Stimulated activated CD4-positive, alpha-beta T cell treated with anti-CD3 and anti-CD28 coated beads, Interleukin-12 subunit alpha, Interleukin-12 subunit beta, amount 100 ng/mL, for 4 hours (primary cell): ENCODE data around the gene PCDH8.

Experiments used
- DNase-seq: peaks from one replicate; pipeline ENCODE4 v3.0.0-alpha.2; 2020

PCDH8 gene

DNA sequence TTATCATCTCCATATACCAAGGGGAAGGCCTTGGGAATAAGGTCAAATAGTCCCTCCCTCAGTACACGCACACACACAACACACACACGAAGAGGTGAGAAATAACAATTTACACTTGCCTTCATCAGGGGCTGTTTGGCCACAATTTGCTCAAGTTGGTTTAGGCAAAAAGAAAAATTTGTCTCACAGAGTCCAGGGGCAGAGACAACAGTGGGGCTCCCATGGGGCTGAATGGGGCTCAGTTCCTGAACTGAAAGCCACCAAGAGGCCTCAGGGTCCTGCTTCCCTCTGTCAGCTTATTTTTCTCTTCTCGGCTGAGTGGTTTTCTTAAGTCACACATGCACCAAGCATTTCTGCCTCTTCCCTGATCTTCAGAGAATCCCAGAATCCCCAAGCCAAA is 35.5 kb downstream of the PCDH8 start:
- DNase-seq: no peak

DNA sequence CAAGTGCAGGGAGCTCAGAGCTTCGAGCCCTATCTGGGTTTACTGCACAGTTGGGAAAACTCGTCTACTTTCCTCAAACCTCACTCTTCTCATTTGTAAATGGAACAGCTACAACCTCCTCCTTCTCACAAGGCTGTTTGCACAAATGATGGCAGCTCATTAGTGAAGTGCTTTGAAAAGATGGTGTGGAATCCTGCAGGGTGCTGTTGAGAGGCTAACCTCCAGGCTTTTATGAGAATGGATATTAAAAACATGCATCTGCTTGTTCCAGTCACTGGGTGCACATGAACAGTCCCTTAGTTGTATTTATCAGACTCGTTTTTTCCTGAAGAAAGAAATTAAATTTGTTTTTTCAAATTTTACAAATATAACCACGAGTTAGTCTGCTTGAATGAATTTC is 36.6 kb downstream of the PCDH8 start:
- no peak for DNase-seq

DNA sequence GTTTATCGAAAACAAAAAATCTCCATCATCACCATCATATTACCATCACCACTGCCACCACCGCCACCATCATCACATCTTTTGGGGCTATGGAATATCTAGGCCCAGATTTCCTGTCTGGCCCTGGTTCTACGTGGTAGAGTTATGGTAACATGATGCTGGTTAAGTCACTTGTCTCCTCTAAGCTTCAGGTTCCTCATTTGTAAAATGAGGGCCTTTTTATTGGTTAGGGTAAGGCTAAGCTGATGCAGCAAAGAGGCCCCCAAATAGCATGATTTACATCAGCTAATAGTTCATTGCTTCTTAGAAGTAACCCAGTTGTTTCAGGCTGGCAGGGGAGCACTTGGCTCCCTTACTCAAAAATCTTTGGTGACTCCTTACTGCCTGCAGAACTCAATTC is 37.9 kb downstream of the PCDH8 start:
- no peak for DNase-seq

DNA sequence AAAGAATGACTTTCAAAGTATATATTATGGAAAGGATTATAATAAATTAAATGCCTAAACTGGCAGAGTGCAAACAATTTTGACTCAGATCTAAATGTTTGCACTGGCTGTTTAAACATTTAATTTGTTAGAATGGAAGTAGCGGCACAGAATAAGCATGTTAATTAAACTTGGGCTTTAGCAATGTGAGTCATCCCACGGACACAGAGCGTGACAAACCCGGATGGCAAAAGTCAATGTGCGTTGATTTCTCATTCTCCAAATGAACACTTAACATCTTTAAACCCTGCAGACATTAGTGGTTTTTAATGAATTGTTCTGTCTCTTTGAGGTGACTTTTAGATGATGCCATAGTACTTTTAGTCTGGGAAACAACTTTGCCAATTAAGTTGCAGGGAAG is 38.4 kb downstream of the PCDH8 start:
- no peak for DNase-seq

DNA sequence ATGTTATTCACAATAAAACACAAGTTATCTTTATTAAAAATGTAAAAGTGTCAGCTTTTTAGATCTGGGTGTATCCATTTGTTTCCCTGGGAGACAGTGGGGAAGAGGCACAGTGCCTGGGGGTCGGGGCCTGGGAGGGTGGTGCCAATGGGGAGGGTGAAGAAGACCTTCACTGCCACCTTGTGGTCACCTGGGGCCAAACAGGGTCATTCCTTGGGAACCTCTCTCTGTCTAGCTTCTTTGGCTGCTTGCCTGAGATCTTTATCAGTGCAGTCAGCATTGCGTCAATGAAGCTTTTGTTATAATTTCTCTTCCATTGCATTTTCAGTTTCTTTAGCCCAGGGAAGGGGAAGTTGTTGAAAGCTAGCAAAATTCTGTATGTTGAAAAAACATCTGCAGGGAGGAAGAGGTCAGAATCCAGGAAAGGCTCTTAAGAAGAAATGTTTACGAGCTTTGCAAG is 39.1 kb downstream of the PCDH8 start:
- DNase-seq: peak; percentile 4

DNA sequence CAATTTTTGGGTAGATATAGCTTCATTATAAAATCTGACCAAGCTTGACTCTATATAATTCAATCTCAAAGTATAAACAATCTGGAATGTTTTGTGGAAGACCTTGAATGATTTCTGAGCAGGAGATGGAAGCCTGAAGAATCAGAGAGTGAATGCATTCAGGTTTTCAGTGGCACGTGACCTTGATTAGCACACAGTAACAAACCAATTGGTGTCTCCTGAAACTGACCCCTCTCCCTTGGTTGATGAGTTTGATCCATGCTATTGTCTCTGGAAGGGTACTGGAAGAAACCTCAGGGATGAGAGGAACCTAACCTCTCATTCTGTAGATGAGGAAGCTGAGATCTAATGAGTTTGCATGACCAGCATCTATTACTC is 39.6 kb downstream of the PCDH8 start:
- DNase-seq: no peak

DNA sequence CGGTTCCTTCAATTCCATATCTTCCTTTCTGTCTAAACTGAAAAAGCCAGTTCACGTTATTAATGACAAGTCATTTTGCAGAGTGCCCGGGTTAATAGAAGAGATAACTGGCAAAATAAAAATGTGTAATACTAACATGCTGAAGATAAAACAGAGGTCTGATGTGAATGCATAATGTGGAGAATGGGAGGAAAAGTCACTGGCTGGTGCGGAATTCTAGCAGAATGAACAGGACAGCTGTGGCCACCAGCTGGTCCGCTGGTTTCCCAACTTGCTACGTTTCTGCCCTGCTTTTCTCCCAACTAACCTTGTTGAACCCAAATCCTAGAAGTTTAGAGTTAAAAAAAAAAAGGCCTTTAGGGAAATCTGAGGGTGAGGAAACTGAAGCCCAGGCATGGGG is 42.4 kb downstream of the PCDH8 start:
- DNase-seq: no peak

DNA sequence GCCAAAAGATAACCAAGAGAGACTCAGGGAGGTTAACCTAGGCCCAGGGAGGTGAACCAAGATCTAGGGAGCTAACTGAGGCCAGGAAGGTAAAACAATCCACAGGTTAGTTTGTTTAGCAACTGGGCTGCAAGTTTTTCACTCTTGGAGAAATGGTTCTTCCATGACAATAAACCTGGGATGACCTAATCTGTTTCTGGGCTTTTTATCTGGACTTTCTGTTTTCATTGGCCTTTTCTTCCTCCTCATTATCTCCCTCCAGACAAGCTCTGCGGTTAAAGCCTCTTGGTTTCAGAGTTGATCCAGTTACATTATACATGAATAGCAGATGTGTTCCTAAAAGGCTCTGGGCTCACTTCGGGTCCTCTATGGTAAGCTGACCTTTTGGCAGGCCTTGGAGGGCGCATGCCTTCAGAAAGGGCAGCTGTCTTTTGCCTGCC is 44.2 kb downstream of the PCDH8 start:
- DNase-seq: no peak

DNA sequence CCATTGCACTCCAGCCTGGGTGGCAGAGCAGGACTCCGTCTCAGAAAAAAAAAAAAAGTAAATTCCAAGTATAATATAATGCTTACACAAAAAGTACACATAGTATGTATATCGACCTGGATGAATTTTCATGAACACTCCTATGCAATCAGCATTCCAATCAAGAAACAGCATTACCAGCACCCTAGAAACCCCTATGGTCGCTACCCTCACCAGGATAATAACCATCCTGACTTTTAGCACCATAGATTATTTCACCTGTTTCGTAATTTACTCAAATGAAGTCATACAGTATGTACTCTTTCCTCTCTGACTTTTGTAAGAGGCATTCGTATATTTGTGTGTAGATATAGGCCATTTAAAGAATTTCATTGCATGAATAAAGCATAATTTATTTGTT is 47.6 kb downstream of the PCDH8 start:
- DNase-seq: no peak

DNA sequence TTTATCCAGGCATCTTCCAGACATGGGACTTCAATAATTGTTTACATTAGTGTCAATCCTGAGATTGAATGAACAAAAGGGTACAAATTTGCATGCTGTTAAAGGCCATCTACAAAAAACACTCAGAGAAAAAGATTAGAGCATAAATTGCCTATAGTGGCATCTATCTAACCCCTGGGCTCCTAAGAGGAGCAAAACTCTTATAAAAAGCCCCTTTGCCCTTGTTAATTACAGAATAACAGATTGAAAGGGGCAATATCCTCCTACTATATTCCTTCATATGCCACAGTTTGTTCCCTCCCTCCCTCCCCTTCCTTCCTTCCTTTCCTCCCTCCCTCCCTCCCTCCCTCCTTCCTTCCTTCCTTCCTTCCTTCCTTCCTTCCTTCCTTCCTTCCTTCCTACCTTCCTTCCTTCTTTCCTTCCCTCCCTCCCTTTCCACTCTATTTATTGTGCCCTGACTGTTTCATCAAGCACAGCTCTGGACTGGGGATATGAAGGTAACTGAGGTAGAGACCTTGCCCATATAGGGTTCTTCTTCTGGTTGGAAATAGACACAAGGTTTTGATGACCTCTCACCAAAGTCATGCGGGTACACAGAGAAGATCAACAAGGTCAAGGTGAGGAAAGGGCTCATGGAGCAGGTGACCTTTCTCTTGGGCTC is 49.5 kb downstream of the PCDH8 start:
- DNase-seq: no peak

DNA sequence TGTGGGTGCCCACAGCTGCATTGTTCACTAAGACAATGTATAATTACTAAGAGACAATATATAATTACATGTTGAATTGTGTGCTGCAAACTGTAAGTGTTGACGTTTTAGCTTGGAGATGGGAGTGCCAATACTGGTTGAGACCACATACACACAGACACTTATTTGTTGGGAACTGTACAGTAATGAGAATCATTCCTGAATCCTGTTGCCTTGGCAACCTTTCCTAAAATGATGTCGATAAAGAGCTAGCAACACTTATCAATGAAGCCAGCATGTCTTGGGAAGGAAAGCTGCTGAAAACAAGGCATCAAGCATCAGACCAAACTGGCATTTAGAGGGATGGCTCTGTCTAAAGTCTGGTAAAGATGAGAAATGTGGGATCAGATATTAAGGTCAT is 51.3 kb downstream of the PCDH8 start:
- DNase-seq: no peak

DNA sequence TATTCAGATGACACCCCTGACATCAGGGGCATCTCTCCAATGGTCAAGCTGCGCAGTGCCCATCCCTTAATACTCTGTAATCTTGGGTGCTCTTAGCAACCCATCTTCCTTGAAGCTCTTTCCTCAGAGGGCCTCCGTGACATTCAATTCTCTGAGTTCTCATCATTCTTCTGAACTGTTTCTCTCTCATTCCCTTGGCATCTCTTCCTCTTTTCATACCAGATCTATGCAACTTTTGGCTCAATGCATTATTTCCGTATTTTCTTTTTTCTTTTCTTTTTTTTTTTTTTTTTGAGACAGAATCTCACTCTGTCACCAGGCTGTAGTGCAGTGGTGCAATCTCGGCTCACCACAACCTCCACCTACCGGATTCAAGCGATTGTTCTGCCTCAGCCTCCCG is 53.9 kb downstream of the PCDH8 start:
- no peak for DNase-seq

DNA sequence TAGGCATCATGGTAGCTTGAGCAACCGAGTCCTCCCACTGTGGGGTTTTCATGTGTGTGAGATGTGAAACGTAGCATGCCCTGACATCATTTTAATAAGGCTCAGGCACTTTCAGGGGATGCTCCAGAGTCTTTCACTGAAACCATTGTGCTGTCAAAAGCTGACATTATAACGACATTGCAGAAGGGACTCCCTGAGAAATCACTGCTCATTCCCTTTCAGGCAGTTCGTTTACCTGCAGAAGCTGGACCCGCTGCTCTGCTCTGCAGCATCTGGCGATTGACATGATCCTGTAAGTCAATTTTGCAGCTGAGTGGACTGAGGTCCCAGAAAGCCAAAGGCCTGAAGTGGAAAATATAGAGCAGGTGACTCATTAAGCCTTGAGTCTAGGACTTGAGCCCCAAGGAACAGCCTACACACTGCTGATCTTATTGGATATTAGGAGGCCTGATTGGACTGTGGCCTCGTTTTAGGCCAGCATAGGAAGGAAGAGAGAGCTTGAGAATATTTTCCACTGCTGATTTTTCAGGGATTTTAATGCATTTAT is 54.9 kb downstream of the PCDH8 start:
- DNase-seq: no peak
